HCT116 (cell line): ENCODE data around the gene MDFIC. TPM values are rescaled to one million over a fixed set of nuclear protein-coding genes. Genes with fewer than 3 reads are reported as not detected.

Source experiments
- ATAC-seq: fragments of 200-7000 bp; cut with Tn5 transposase; 2 replicates; pipeline ENCODE4 v1.9.1; 2020; ENCODE audit warnings: mild to moderate bottlenecking, moderate library complexity
- BruUV-seq: library from RNA; stranded (reverse); fragments of 400-500 nt; replicated peaks from 2 replicates; lab custom pipeline; 2021; lab: Mats Ljungman, UMichigan
- CTCF ChIA-PET: fragments of 300-600 bp; sonication (Branson Sonifier 250); formaldehyde crosslinking; loops from one replicate; lab custom pipeline; 2021; ENCODE audit warnings: antibody characterized with exemption; lab: Charles Lee
- POLR2A ChIA-PET: fragments of 300-600, 350-600 bp; sonication (Branson Sonifier 250); formaldehyde crosslinking; loops from one replicate; lab custom pipeline; 2021; ENCODE audit warnings: antibody characterized with exemption; lab: Charles Lee
- RAD21 ChIA-PET, 2 experiments: fragments of 300-600 bp; sonication (Branson Sonifier 250); formaldehyde crosslinking; loops; one replicate each; lab custom pipeline; 2023; ENCODE audit warnings: low total read pairs in 2 of 2; ENCODE audit not compliant: uncharacterized antibody in 2 of 2, unreplicated experiment in 2 of 2, low non-redundant PET in 1 of 2; lab: Charles Lee
- DNase-seq: peaks from one replicate; pipeline ENCODE4 v3.0.0-alpha.2; 2010; ENCODE audit warnings: low read depth, low spot score
- H2AFZ ChIP-seq: fragments of 200-600 bp; shearing (Covaris generic), sonication (generic); 2 replicates; pipeline ENCODE4 v1.6.1; 2017; ENCODE audit warnings: low read depth, mixed run types, mixed read lengths, antibody characterized with exemption, low read length; ENCODE audit not compliant: poor library complexity, severe bottlenecking
- H3K27ac ChIP-seq: 2 replicates; pipeline ENCODE4 v1.5.1; 2012; ENCODE audit warnings: low read depth, low read length
- H3K27me3 ChIP-seq: fragments of 200-600 bp; sonication (generic); 2 replicates; pipeline ENCODE4 v1.6.1; 2016; ENCODE audit warnings: mixed run types, low read length, mixed read lengths; ENCODE audit not compliant: insufficient read depth
- H3K36me3 ChIP-seq, 2 experiments: fragments of 200-500 bp in 1 of 2; fragments of 200-600 bp in 1 of 2; sonication (Bioruptor generic) in 1 of 2; sonication (generic) in 1 of 2; 2 replicates each; pipeline versions ENCODE4 v1.5.1 to v1.6.1; 2014 to 2016; ENCODE audit warnings: low read length in 2 of 2, inconsistent platforms in 1 of 2, mixed read lengths in 1 of 2, mixed run types in 1 of 2; ENCODE audit not compliant: insufficient read depth in 2 of 2, control insufficient read depth in 1 of 2
- H3K4me1 ChIP-seq, 2 experiments: fragments of 200-600 bp in 1 of 2; sonication (generic) in 1 of 2; 2 replicates each; pipeline versions ENCODE4 v1.5.1 to v1.6.1; 2012 to 2017; ENCODE audit warnings: low read length in 2 of 2, inconsistent platforms in 1 of 2, mild to moderate bottlenecking in 1 of 2, mixed read lengths in 1 of 2, mixed run types in 1 of 2, moderate library complexity in 1 of 2; ENCODE audit not compliant: insufficient read depth in 2 of 2, control insufficient read depth in 1 of 2
- H3K4me2 ChIP-seq: fragments of 200-600 bp; sonication (generic); 2 replicates; pipeline ENCODE4 v1.6.1; 2017; ENCODE audit warnings: mixed run types, low read length, mixed read lengths
- H3K4me3 ChIP-seq, 2 experiments: fragments of 200-600 bp in 1 of 2; sonication (generic) in 1 of 2; replicated peaks in 1 of 2; 2 replicates each; pipeline ENCODE4 v1.5.1; 2011 to 2016; ENCODE audit warnings: low read length in 2 of 2, control low read depth in 1 of 2, low read depth in 1 of 2, mild to moderate bottlenecking in 1 of 2, mixed read lengths in 1 of 2, mixed run types in 1 of 2
- H3K79me2 ChIP-seq: fragments of 200-600 bp; sonication (generic); 2 replicates; pipeline ENCODE4 v1.6.1; 2017; ENCODE audit warnings: mild to moderate bottlenecking, mixed run types, low read length, moderate library complexity, mixed read lengths; ENCODE audit not compliant: insufficient read depth
- H3K9ac ChIP-seq: fragments of 200-600 bp; sonication (generic); 2 replicates; pipeline ENCODE4 v1.6.1; 2016; ENCODE audit warnings: low read length, mixed read lengths
- H3K9me2 ChIP-seq: fragments of 200-600 bp; sonication (generic), shearing (Covaris generic); 2 replicates; pipeline ENCODE4 v1.6.1; 2017; ENCODE audit warnings: mixed run types, mild to moderate bottlenecking, moderate library complexity; ENCODE audit not compliant: insufficient read depth
- H3K9me3 ChIP-seq, 2 experiments: fragments of 200-500 bp in 1 of 2; fragments of 200-600 bp in 1 of 2; sonication (Bioruptor generic) in 1 of 2; sonication (generic) in 1 of 2; 2 replicates each; pipeline ENCODE4 v1.6.1; 2014 to 2017; ENCODE audit warnings: low read length in 2 of 2, mixed read lengths in 2 of 2, inconsistent platforms in 1 of 2, low read depth in 1 of 2, mild to moderate bottlenecking in 1 of 2, mixed run types in 1 of 2, moderate library complexity in 1 of 2; ENCODE audit not compliant: control insufficient read depth in 1 of 2, insufficient read depth in 1 of 2
- H4K20me1 ChIP-seq: fragments of 200-600 bp; sonication (generic), shearing (Covaris generic); 2 replicates; pipeline ENCODE4 v1.6.1; 2017; ENCODE audit warnings: mixed run types, mild to moderate bottlenecking, moderate library complexity; ENCODE audit not compliant: insufficient read depth
- CTCF ChIP-seq, 3 experiments: fragments of 200-600 bp in 1 of 3; sonication (generic) in 1 of 3; IDR thresholded peaks in 2 of 3; conservative IDR thresholded peaks in 1 of 3; 2 replicates each; pipeline ENCODE4 v1.5.1; 2012 to 2017; ENCODE audit warnings: low read depth in 2 of 3, low read length in 2 of 3, antibody characterized with exemption in 1 of 3, borderline replicate concordance in 1 of 3, control low read depth in 1 of 3, mild to moderate bottlenecking in 1 of 3, mixed read lengths in 1 of 3, mixed run types in 1 of 3, moderate library complexity in 1 of 3; ENCODE audit not compliant: insufficient read depth in 1 of 3
- EGR1 ChIP-seq: IDR thresholded peaks from 2 replicates; pipeline ENCODE4 v1.6.1; 2012; ENCODE audit warnings: low read depth
- ELF1 ChIP-seq: IDR thresholded peaks from 2 replicates; pipeline ENCODE4 v1.6.1; 2012; ENCODE audit warnings: low read depth, borderline replicate concordance
- EZH2phosphoT487 ChIP-seq: fragments of 200-600 bp; IDR thresholded peaks from 2 replicates; pipeline ENCODE4 v1.6.1; 2018; ENCODE audit warnings: antibody characterized with exemption, borderline replicate concordance
- FOSL1 ChIP-seq: IDR thresholded peaks from 2 replicates; pipeline ENCODE4 v1.6.1; 2012; ENCODE audit warnings: low read depth
- POLR2A ChIP-seq: IDR thresholded peaks from 2 replicates; pipeline ENCODE4 v1.7.0; 2011; ENCODE audit warnings: borderline replicate concordance; ENCODE audit not compliant: insufficient read depth, insufficient read length; ENCODE audit errors: extremely low read depth
- POLR2AphosphoS5 ChIP-seq: IDR thresholded peaks from 2 replicates; pipeline ENCODE4 v1.6.1; 2011; ENCODE audit warnings: mild to moderate bottlenecking, low read depth, low read length, moderate library complexity
- RAD21 ChIP-seq: IDR thresholded peaks from 2 replicates; pipeline ENCODE4 v1.6.1; 2012; ENCODE audit warnings: low read depth, mild to moderate bottlenecking
- SRF ChIP-seq: IDR thresholded peaks from 2 replicates; pipeline ENCODE4 v1.6.1; 2012; ENCODE audit warnings: low read depth
- YY1 ChIP-seq: IDR thresholded peaks from 2 replicates; pipeline ENCODE4 v1.6.1; 2011; ENCODE audit warnings: low read length, low read depth, moderate library complexity, mild to moderate bottlenecking; ENCODE audit not compliant: insufficient replicate concordance; ENCODE audit errors: extremely low read depth
- ZBTB33 ChIP-seq: IDR thresholded peaks from 2 replicates; pipeline ENCODE4 v1.6.1; 2011; ENCODE audit warnings: mild to moderate bottlenecking, low read length, moderate library complexity; ENCODE audit not compliant: insufficient replicate concordance; ENCODE audit errors: extremely low read depth
- ZFX ChIP-seq: fragments of 450-650 bp; IDR thresholded peaks from 2 replicates; pipeline ENCODE4 v1.6.1; 2017
- intact Hi-C: fragments of 100-400 bp; cut with micrococcal nuclease; formaldehyde crosslinking; loops from 2 replicates; pipeline ENCODE4 v1.10.0; 2022
- total RNA-seq: library from RNA; stranded (reverse); gene quantifications from one replicate; pipeline ENCODE4 v1.2.1, GENCODE V29; 2021; ENCODE audit not compliant: unreplicated experiment

Gene MDFIC
- total RNA-seq, 1 experiment from 2014 or later = 8.3 TPM

- TF ChIP-seq POLR2A = no peak
- TF ChIP-seq EZH2phosphoT487 = no peak
- no peak for TF ChIP-seq POLR2AphosphoS5
- no peak for TF ChIP-seq SRF
- TF ChIP-seq ELF1 = no peak
- no peak for TF ChIP-seq YY1
- no peak for TF ChIP-seq EGR1
- TF ChIP-seq ZBTB33 = no peak
- TF ChIP-seq FOSL1 = no peak
- no peak for TF ChIP-seq RAD21
- TF ChIP-seq CTCF (IDR thresholded peaks at IDR 0.05 in 2 of 3, conservative IDR thresholded peaks at IDR 0.05 in 1 of 3; ENCODE audit: borderline replicate concordance in 1 of 3, insufficient read depth in 1 of 3, low read depth in 2 of 3, low read length in 2 of 3) = no peak
- TF ChIP-seq ZFX = no peak
- Histone ChIP-seq H2AFZ (no peak overlapping the region), H3K36me3 (no peaks in the 10 kb centered on the region), H3K9me3 (peaks cover 0 to 5% of the 10 kb centered on the region in 2 experiments; a peak in 1 of 4 replicates), H3K9me2 (no peaks in the 10 kb centered on the region), H3K9ac (no peak overlapping the region), H3K4me1 (no peaks in the 10 kb centered on the region), H3K4me3 (no peak overlapping the region), H4K20me1 (no peaks in the 10 kb centered on the region), H3K27me3 (no peaks in the 10 kb centered on the region), H3K27ac (no peak overlapping the region), H3K4me2 (no peak overlapping the region), H3K79me2 (no peaks in the 10 kb centered on the region)
- intact Hi-C loops = no loop called here
- DNase-seq = no peak
- BruUV-seq = no TSS peak
- POLR2A ChIA-PET = no interaction called here
- CTCF ChIA-PET = interaction anchor here (1.5 kb wide), 1 partner anchor 976 kb away, joined by 3 read pairs; no protein-coding TSS in a partner anchor
- RAD21 ChIA-PET = no interaction called here
- no peak for ATAC-seq
Observed at GRCh38 chr7:114875186-114875585, 46.7 kb upstream of the MDFIC start.
